Common myeloid progenitor, CD34-positive (primary cell): ENCODE measurements around the gene C17orf114.

ENCODE experiments used
- CTCF ChIA-PET: fragments of 350-600 bp; sonication (Branson Sonifier 250); formaldehyde crosslinking; loops from one replicate; lab custom pipeline; 2021; ENCODE audit warnings: antibody characterized with exemption; lab: Charles Lee
- POLR2A ChIA-PET: fragments of 350-600 bp; sonication (Branson Sonifier 250); formaldehyde crosslinking; loops from one replicate; lab custom pipeline; 2021; ENCODE audit warnings: antibody characterized with exemption; lab: Charles Lee
- DNase-seq, 3 donors: peaks; one replicate each; pipeline versions ENCODE4 v3.0.0 to v3.0.0-alpha.2; 2013
- H3K27ac ChIP-seq, 2 experiments: 1 replicate in 1 of 2; 2 replicates in 1 of 2; pipeline ENCODE4 v1.7.0; 2013; ENCODE audit warnings: inconsistent platforms in 2 of 2, low read length in 2 of 2, mild to moderate bottlenecking in 2 of 2, low read depth in 1 of 2, moderate library complexity in 1 of 2; ENCODE audit not compliant: severe bottlenecking in 2 of 2, insufficient read depth in 1 of 2, poor library complexity in 1 of 2
- H3K27me3 ChIP-seq, 5 experiments: replicated peaks in 2 of 5; 1 replicate in 3 of 5; 2 replicates in 2 of 5; pipeline versions ENCODE4 v1.6.1 to v1.7.0; 2013; ENCODE audit warnings: low read length in 4 of 5, mild to moderate bottlenecking in 2 of 5, moderate library complexity in 2 of 5, inconsistent platforms in 1 of 5; ENCODE audit not compliant: insufficient read depth in 5 of 5, control insufficient read depth in 4 of 5
- H3K36me3 ChIP-seq, 4 experiments: 1 replicate in 2 of 4; 2 replicates in 2 of 4; pipeline versions ENCODE4 v1.6.1 to v1.7.0; 2013; ENCODE audit warnings: low read length in 3 of 4, control low read depth in 1 of 4, mild to moderate bottlenecking in 1 of 4; ENCODE audit not compliant: control insufficient read depth in 4 of 4, insufficient read depth in 4 of 4
- H3K4me1 ChIP-seq, 4 experiments: 1 replicate in 3 of 4; 2 replicates in 1 of 4; pipeline versions ENCODE4 v1.6.1 to v1.7.1; 2013; ENCODE audit warnings: low read length in 3 of 4, mild to moderate bottlenecking in 3 of 4, control low read depth in 1 of 4, inconsistent platforms in 1 of 4, moderate library complexity in 1 of 4; ENCODE audit not compliant: control insufficient read depth in 4 of 4, insufficient read depth in 4 of 4; ENCODE audit errors: control extremely low read depth in 1 of 4
- H3K4me3 ChIP-seq, 7 experiments: 1 replicate in 4 of 7; 2 replicates in 3 of 7; pipeline versions ENCODE4 v1.5.1 to v1.7.0; 2013; ENCODE audit warnings: mild to moderate bottlenecking in 7 of 7, low read length in 6 of 7, moderate library complexity in 6 of 7, inconsistent platforms in 2 of 7, low read depth in 2 of 7, control low read depth in 1 of 7; ENCODE audit not compliant: insufficient read depth in 4 of 7, control insufficient read depth in 1 of 7; ENCODE audit errors: extremely low read depth in 1 of 7
- H3K9me3 ChIP-seq, 5 experiments: 1 replicate in 4 of 5; 2 replicates in 1 of 5; pipeline versions ENCODE4 v1.6.1 to v1.7.1; 2013; ENCODE audit warnings: low read length in 4 of 5, mild to moderate bottlenecking in 2 of 5, inconsistent platforms in 1 of 5, low read depth in 1 of 5, moderate library complexity in 1 of 5; ENCODE audit not compliant: control insufficient read depth in 4 of 5, insufficient read depth in 2 of 5; ENCODE audit errors: control extremely low read depth in 1 of 5
- WGBS: methylation state at CpG from one replicate; pipeline ENCODE4 v1.1.5; 2013; ENCODE audit not compliant: insufficient coverage; 5-methylcytosine and 5-hydroxymethylcytosine counted together

Gene C17orf114

DNA sequence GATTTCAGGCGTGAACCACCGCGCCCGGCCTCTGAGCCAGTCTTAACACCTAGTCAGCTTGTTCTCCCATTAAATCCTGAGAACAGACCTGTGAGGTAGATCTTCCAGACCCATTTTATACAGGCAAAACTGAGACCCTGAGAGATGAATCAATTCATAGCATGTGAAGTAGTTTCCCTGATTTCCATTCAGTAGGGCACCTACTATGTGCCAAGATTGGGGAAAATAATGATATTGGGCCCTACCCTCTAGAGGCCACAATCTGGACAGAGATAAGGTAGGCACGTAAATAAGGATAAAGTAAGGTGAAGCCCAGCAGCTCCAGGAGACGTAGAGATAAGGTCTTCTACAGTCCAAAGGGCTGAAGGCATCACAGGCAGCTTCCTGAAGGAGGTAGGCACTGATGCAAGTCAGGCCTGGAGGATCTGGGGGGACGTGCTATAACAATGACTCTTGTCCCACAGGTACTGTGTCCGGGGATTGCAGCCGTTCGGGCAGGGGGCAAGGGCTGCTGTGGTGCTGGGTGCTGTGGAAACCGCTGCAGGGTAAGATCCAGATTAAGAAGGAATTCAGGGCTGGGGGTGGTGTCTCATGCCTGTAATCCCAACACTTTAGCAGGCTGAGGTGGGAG, 21.7 kb downstream of the C17orf114 start:
- WGBS = 92% methylated on average over 6 of the region's 11 CpGs
- POLR2A ChIA-PET = interaction anchor here (0.6 kb wide), 1 partner anchor 52 kb away, joined by 5 read pairs; no protein-coding TSS in a partner anchor
- peaks cover 4 to 48% (median 19%) of the 10 kb centered on the region in 5 experiments for H3K27me3 ChIP-seq

GRCh38 chr17:4777969-4778760, 24.0 kb downstream of the C17orf114 start:
- POLR2A ChIA-PET = no interaction called here
- DNase-seq = no peak
- H3K27me3 ChIP-seq = peaks cover 0 to 33% (median 9%) of the 10 kb centered on the region in 5 experiments

More for the DNA sequence above, 21.7 kb downstream of the C17orf114 start:
- DNase-seq = no peak
- H3K9me3 ChIP-seq = no peaks in the 10 kb centered on the region
- no peak overlapping the region for H3K27ac ChIP-seq
- CTCF ChIA-PET = interaction anchor here (1.4 to 1.9 kb wide), 4 partner anchors 8 to 78 kb away, joined by 3 to 8 read pairs (median 5); partner anchors contain the start of gene GLTPD2
- H3K4me1 ChIP-seq = peaks cover 0 to 11% (median 2%) of the 10 kb centered on the region in 4 experiments
- H3K36me3 ChIP-seq = no peaks in the 10 kb centered on the region
- no peak overlapping the region for H3K4me3 ChIP-seq

GRCh38 chr17:4772235-4772613, 29.9 kb downstream of the C17orf114 start:
- ChIA-PET POLR2A (no interaction called here), CTCF (interaction anchor here (0.9 kb wide), 1 partner anchor 9 kb away, joined by 6 read pairs; no protein-coding TSS in a partner anchor)
- no peak for DNase-seq
- 97% methylated on average over 9 of the region's 10 CpGs for WGBS
- Histone ChIP-seq H3K36me3 (no peaks in the 10 kb centered on the region), H3K27me3 (peaks cover 0 to 7% (median 5%) of the 10 kb centered on the region in 5 experiments), H3K9me3 (no peaks in the 10 kb centered on the region), H3K27ac (no peak overlapping the region), H3K4me1 (no peaks in the 10 kb centered on the region), H3K4me3 (no peak overlapping the region)

More at GRCh38 chr17:4777969-4778760, 24.0 kb downstream of the C17orf114 start:
- Histone ChIP-seq H3K27ac (no peak overlapping the region), H3K9me3 (no peaks in the 10 kb centered on the region), H3K4me3 (no peak overlapping the region), H3K4me1 (peaks cover 0 to 3% (median 0%) of the 10 kb centered on the region in 4 experiments), H3K36me3 (no peaks in the 10 kb centered on the region)
- 93% methylated on average over 8 of the region's 9 CpGs for WGBS
- CTCF ChIA-PET = interaction anchor here (1.6 kb wide), 1 partner anchor 34 kb away, joined by 4 read pairs; no protein-coding TSS in a partner anchor

DNA sequence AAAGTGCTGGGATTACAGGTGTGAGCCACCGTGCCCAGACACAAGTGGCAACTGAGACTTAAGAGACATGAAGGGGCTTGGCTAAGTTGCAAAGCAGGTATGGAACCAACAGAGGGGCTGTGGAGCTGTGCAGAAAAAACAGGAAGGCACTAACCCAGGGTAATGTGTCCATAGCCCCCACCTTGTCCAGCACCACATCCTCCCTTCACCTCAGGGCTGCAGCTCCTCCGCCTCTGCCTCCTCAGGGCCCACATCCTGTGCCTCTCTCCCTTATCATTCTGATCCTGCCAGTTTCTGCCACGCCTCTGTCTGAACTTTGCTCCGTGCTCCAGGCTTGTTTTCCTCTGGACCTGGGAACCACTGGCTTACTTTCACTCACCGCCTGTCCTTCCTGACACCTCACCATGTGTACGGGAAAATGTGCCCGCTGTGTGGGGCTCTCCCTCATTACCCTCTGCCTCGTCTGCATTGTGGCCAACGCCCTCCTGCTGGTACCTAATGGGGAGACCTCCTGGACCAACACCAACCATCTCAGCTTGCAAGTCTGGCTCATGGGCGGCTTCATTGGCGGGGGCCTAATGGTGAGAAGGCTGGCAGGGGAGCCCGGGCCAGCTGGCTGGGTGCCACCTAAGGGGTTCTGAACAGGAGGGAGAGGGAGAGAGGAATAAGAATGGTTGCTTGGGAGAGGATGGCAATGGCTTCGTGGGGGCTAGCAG, 30.5 kb downstream of the C17orf114 start, which contains the start of gene TM4SF5:
Gene TM4SF5 (plus strand): TSS at position 368 of the 716 bp plus-strand sequence. CDS start 37 bp downstream, at position 405.
- Histone ChIP-seq H3K9me3 (no peaks in the 10 kb centered on the region), H3K27ac (no peak within 1 kb of the TSS), H3K4me3 (no peak within 1 kb of the TSS), H3K27me3 (peaks cover 0 to 7% (median 5%) of the 10 kb centered on the region in 5 experiments), H3K4me1 (peaks cover 0 to under 1% (median under 1%) of the 10 kb centered on the region in 4 experiments), H3K36me3 (no peaks in the 10 kb centered on the region)
- ChIA-PET CTCF (interaction anchor here (0.6 to 0.9 kb wide), 2 partner anchors 9 to 12 kb away, joined by 3 to 6 read pairs; no protein-coding TSS in a partner anchor), POLR2A (no interaction called here)
- DNase-seq = no peak
- 75% methylated on average over 10 of the region's 13 CpGs for WGBS

DNA sequence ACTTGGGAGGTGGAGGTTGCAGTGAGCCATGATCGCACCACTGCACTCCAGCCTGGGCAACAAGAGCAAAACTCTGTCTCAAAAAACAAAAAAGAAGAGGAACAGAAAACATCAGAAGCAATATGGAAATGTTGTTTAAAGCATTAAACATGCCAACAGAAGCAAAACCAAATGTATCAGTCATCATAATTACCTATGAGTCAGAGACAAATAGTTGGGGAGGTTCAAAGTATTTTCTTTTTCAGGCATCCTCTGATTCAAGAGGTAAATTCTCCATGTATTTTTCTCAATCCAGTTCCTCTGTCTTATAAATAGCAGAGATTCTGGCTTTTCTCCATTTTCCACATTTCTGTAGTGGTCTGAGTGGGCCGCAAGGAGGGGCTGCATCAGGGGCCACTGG, 32.5 kb downstream of the C17orf114 start:
- Histone ChIP-seq H3K4me1 (peaks cover 0 to 7% (median 6%) of the 10 kb centered on the region in 4 experiments), H3K36me3 (no peaks in the 10 kb centered on the region), H3K9me3 (no peaks in the 10 kb centered on the region), H3K27ac (no peak overlapping the region), H3K27me3 (peaks cover 0 to 7% (median 5%) of the 10 kb centered on the region in 5 experiments), H3K4me3 (no peak overlapping the region)
- WGBS = 100% methylated on average over 1 of the region's 2 CpGs
- POLR2A ChIA-PET = no interaction called here
- DNase-seq = no peak
- CTCF ChIA-PET = interaction anchor here (1.6 kb wide), 1 partner anchor 20 kb away, joined by 5 read pairs; no protein-coding TSS in a partner anchor

GRCh38 chr17:4768298-4768697, 33.8 kb downstream of the C17orf114 start:
- Histone ChIP-seq H3K27me3 (peaks cover 0 to 5% (median 2%) of the 10 kb centered on the region in 5 experiments), H3K4me1 (peaks cover 0 to 12% (median 8%) of the 10 kb centered on the region in 4 experiments), H3K27ac (no peak overlapping the region), H3K9me3 (no peaks in the 10 kb centered on the region), H3K4me3 (no peak overlapping the region), H3K36me3 (no peaks in the 10 kb centered on the region)
- ChIA-PET POLR2A (no interaction called here), CTCF (interaction anchor here (0.6 to 0.8 kb wide), 2 partner anchors 15 to 41 kb away, joined by 3 read pairs; no protein-coding TSS in a partner anchor)
- 97% methylated on average over 4 of the region's 6 CpGs for WGBS
- DNase-seq = no peak
